HepG2 (cell line): Measurements from ENCODE around the gene TIPIN. TPM values are rescaled to one million over a fixed set of nuclear protein-coding genes. Genes with fewer than 3 reads are reported as not detected.

ENCODE experiments used
- ATAC-seq: fragments of 200-7000 bp; cut with Tn5 transposase; 3 replicates; pipeline ENCODE4 v1.9.1; 2020; ENCODE audit warnings: mild to moderate bottlenecking, moderate library complexity
- BruUV-seq: library from RNA; stranded (reverse); fragments of 400-500 nt; replicated peaks from 2 replicates; lab custom pipeline; 2021; lab: Mats Ljungman, UMichigan
- CTCF ChIA-PET: fragments of 300-600 bp; formaldehyde crosslinking; extraction: SDS; loops from one replicate; lab custom pipeline; 2021; ENCODE audit warnings: low total read pairs, inconsistent platforms, low intra/inter-chr PET ratio; lab: Yijun Ruan, JAX
- POLR2A ChIA-PET: fragments of 350-600 bp; sonication (Branson Sonifier 250); formaldehyde crosslinking; loops from one replicate; lab custom pipeline; 2020; ENCODE audit warnings: antibody characterized with exemption, inconsistent platforms; lab: Yijun Ruan, JAX
- DNase-seq: peaks from one replicate; pipeline ENCODE4 v3.0.0-alpha.2; 2015; ENCODE audit warnings: low spot score
- FAIRE-seq: peaks from 3 replicates; lab custom pipeline; 2011; peaks lifted over from hg19 to GRCh38; lab: Jason Lieb, UNC
- H2AFZ ChIP-seq: one replicate; pipeline ENCODE4 v1.6.1; 2011; ENCODE audit warnings: low read length, inconsistent platforms
- H3K27ac ChIP-seq: fragments of 300-600 bp; 3 replicates; pipeline ENCODE4 v1.8.0; 2011; ENCODE audit warnings: mixed run types, mild to moderate bottlenecking, mixed read lengths, low read length, inconsistent platforms; ENCODE audit not compliant: insufficient read depth; ENCODE audit errors: extremely low read length
- H3K27me3 ChIP-seq, 2 experiments: fragments of 200-600 bp in 1 of 2; 2 replicates in 1 of 2; 3 replicates in 1 of 2; pipeline versions ENCODE4 v1.6.0 to v1.8.0; 2011; ENCODE audit warnings: low read length in 2 of 2, mild to moderate bottlenecking in 2 of 2, moderate library complexity in 2 of 2, inconsistent platforms in 1 of 2; ENCODE audit not compliant: insufficient read depth in 2 of 2, control insufficient read depth in 1 of 2
- H3K36me3 ChIP-seq, 2 experiments: fragments of 200-600 bp in 1 of 2; replicated peaks in 1 of 2; 2 replicates in 1 of 2; 3 replicates in 1 of 2; pipeline versions ENCODE4 v1.5.1 to v1.8.0; 2011; ENCODE audit warnings: low read length in 2 of 2, inconsistent platforms in 1 of 2; ENCODE audit not compliant: insufficient read depth in 2 of 2, control insufficient read depth in 1 of 2
- H3K4me1 ChIP-seq: 2 replicates; pipeline ENCODE4 v1.5.1; 2012; ENCODE audit warnings: low read length, inconsistent platforms; ENCODE audit not compliant: insufficient read depth
- H3K4me2 ChIP-seq: 2 replicates; pipeline ENCODE4 v1.6.0; 2011; ENCODE audit warnings: low read depth, low read length, inconsistent platforms
- H3K4me3 ChIP-seq, 3 experiments: fragments of 200-600 bp in 1 of 3; sonication (generic), shearing (Covaris generic) in 1 of 3; replicated peaks in 1 of 3; 2 replicates each; pipeline ENCODE4 v1.5.1; 2011 to 2016; ENCODE audit warnings: low read length in 3 of 3, inconsistent platforms in 2 of 3, low read depth in 2 of 3, mild to moderate bottlenecking in 2 of 3, control low read depth in 1 of 3, mixed read lengths in 1 of 3; ENCODE audit not compliant: insufficient read depth in 1 of 3
- H3K79me2 ChIP-seq: one replicate; pipeline ENCODE4 v1.6.1; 2011; ENCODE audit warnings: low read length, inconsistent platforms; ENCODE audit not compliant: insufficient read depth
- H3K9ac ChIP-seq: 2 replicates; pipeline ENCODE4 v1.6.0; 2011; ENCODE audit warnings: mild to moderate bottlenecking, low read depth, low read length, inconsistent platforms; ENCODE audit not compliant: insufficient read depth
- H3K9me3 ChIP-seq: 2 replicates; pipeline ENCODE4 v1.5.1; 2012; ENCODE audit warnings: mild to moderate bottlenecking, low read length
- H4K20me1 ChIP-seq: 2 replicates; pipeline ENCODE4 v1.6.0; 2011; ENCODE audit warnings: inconsistent platforms, mild to moderate bottlenecking, low read length, moderate library complexity; ENCODE audit not compliant: insufficient read depth
- CCDC6 ChIP-seq: sonication (generic); formaldehyde crosslinking; IDR thresholded peaks from 2 replicates; pipeline ENCODE4 v1.8.1; 2022; ENCODE audit warnings: mild to moderate bottlenecking, missing genetic modification reagents, moderate library complexity
- CEBPB ChIP-seq: IDR thresholded peaks from 2 replicates; pipeline ENCODE4 v1.6.1; 2011; ENCODE audit warnings: low read depth, low read length, improper control_type of control experiment, borderline replicate concordance
- CEBPG ChIP-seq: IDR thresholded peaks from 2 replicates; pipeline ENCODE4 v1.6.1; 2016
- DNMT1 ChIP-seq: sonication (generic); formaldehyde crosslinking; IDR thresholded peaks from 2 replicates; pipeline ENCODE4 v1.5.1; 2020; ENCODE audit warnings: mild to moderate bottlenecking, missing genetic modification reagents
- HNRNPK ChIP-seq: fragments of 200-400 bp; formaldehyde crosslinking; IDR thresholded peaks from 2 replicates; pipeline ENCODE4 v1.6.1; 2018; ENCODE audit warnings: low read length, low read depth, moderate library complexity, mild to moderate bottlenecking; ENCODE audit not compliant: poor library complexity, severe bottlenecking
- KMT2A ChIP-seq: sonication (generic); formaldehyde crosslinking; IDR thresholded peaks from 2 replicates; pipeline ENCODE4 v1.4.0; 2020; ENCODE audit warnings: missing genetic modification reagents
- REPIN1 ChIP-seq: sonication (generic); formaldehyde crosslinking; IDR thresholded peaks from 2 replicates; pipeline ENCODE4 v1.8.0; 2022; ENCODE audit warnings: missing genetic modification reagents, low read depth, mild to moderate bottlenecking, borderline replicate concordance
- RFX3 ChIP-seq: IDR thresholded peaks from 2 replicates; pipeline ENCODE4 v1.6.1; 2016; ENCODE audit warnings: missing biosample characterization, missing genetic modification reagents
- TSC22D2 ChIP-seq: sonication (generic); formaldehyde crosslinking; IDR thresholded peaks from 2 replicates; pipeline ENCODE4 v1.5.1; 2020; ENCODE audit warnings: missing genetic modification reagents, mild to moderate bottlenecking, borderline replicate concordance
- ZNF501 ChIP-seq: sonication (generic); formaldehyde crosslinking; IDR thresholded peaks from 2 replicates; pipeline ENCODE4 v1.5.1; 2020; ENCODE audit warnings: mild to moderate bottlenecking, moderate library complexity, missing genetic modification reagents
- ZNF737 ChIP-seq: sonication (generic); formaldehyde crosslinking; IDR thresholded peaks from 2 replicates; pipeline ENCODE4 v1.5.0; 2020; ENCODE audit warnings: missing genetic modification reagents, mild to moderate bottlenecking, borderline replicate concordance
- WGBS: methylation state at CpG from one replicate; pipeline ENCODE4 v1.1.6; 2017; ENCODE audit warnings: low lambda C conversion rate; 5-methylcytosine and 5-hydroxymethylcytosine counted together
- in situ Hi-C: cut with HindIII; loops from 2 replicates; pipeline ENCODE4 v1.10.0; 2017; ENCODE audit warnings: low pct_unique_long_range_greater_than_20kb; ENCODE audit not compliant: extremely low pct_ligation_motif_present
- intact Hi-C: fragments of 100-400 bp; cut with micrococcal nuclease; formaldehyde crosslinking; loops from one replicate; pipeline ENCODE4 v1.10.0; 2022; ENCODE audit not compliant: unreplicated experiment
- polyA plus RNA-seq, 8 experiments: library from polyadenylated mRNA; depleted of rRNA in 3 of 8; stranded (reverse) in 7 of 8; unstranded in 1 of 8; fragments of >200 nt; fragmentation: Illumina TruSeq in 4 of 8; extraction: Trizol in 4 of 8; gene quantifications; 2 replicates each; pipeline versions ENCODE4 v1.2.1 to v1.2.3, GENCODE V29; 2011 to 2016; ENCODE audit warnings: low read depth in 4 of 8, missing spikeins in 1 of 8, mixed read lengths in 1 of 8; ENCODE audit not compliant: insufficient read depth in 1 of 8
- total RNA-seq, 5 experiments: library from RNA; depleted of rRNA; stranded (reverse); fragments of >200 nt; fragmentation: Illumina TruSeq; extraction: Trizol; gene quantifications; 2 replicates each; pipeline ENCODE4 v1.2.3, GENCODE V29; 2016; ENCODE audit warnings: low read depth in 1 of 5
- TF ChIP-seq, protein P1 (sequence below): sonication (generic); formaldehyde crosslinking; IDR thresholded peaks from 2 replicates; pipeline ENCODE4 v1.5.0; 2020; ENCODE audit warnings: missing genetic modification reagents
- TF ChIP-seq, protein P2 (sequence below): sonication (generic); formaldehyde crosslinking; IDR thresholded peaks from 2 replicates; pipeline ENCODE4 v1.5.0; 2020; ENCODE audit warnings: mild to moderate bottlenecking, missing genetic modification reagents

Gene TIPIN
- total and polyA plus RNA-seq, 2 of the 13 experiments (the other 11 are each of a cell fraction or from before 2014, with no cell fraction given): 2.7 to 28.6 TPM

DNA sequence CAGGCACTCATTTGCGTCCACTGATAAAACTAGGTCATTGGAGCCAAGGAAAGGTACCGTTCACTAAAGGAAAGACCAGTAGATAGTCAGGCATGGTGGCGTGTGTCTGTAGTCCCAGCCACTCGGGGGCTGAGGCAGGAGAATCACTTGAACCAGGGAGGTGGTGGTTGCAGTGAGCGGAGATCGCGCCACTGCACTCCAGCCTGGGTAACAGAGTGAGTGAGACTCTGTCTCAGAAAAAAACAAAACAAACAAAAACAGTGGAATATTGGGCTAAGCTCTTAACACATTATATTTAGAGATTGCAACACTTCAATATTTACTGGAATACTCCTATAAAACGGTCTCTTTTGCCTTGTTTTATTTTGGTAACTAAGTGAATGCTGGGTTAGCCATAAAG, 47.6 kb upstream of the TIPIN start (continued):
- no peak for TF ChIP-seq CEBPG
- TF ChIP-seq DNMT1 (CRISPR knock-in tag): no peak
- TF ChIP-seq CEBPB: 0 out of 2 replicates have a peak, but pooled peaks have one; percentile 8
- TF ChIP-seq, protein P1, sequence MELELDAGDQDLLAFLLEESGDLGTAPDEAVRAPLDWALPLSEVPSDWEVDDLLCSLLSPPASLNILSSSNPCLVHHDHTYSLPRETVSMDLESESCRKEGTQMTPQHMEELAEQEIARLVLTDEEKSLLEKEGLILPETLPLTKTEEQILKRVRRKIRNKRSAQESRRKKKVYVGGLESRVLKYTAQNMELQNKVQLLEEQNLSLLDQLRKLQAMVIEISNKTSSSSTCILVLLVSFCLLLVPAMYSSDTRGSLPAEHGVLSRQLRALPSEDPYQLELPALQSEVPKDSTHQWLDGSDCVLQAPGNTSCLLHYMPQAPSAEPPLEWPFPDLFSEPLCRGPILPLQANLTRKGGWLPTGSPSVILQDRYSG: no peak
- TF ChIP-seq ZNF501 (CRISPR knock-in tag): no peak

DNA sequence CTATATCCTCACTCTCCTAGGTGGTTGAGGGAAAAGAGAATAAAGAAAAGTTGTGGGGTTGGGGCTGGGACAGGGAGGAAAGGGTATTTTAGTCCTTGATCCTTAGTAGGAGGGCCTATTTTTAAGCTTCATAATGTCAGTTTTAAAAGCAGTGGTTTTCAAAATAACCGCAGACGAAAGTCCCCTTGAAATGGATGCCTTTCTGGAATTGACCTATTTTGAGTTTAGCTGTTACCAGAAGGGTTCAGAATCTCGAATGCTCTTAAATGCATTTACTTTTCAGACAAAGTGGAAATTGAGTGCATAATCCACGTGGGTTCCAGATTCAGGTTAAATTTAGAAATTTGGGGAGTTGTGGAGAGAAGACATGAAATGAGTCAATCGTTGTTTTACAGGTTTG, 46.8 kb upstream of the TIPIN start:
- Histone ChIP-seq H3K9ac (no peak overlapping the region), H3K27ac (no peak overlapping the region), H3K4me1 (peaks cover 45% of the 10 kb centered on the region), H3K79me2 (peaks cover 89% of the 10 kb centered on the region), H3K36me3 (peaks cover 3 to 12% of the 10 kb centered on the region in 2 experiments; a peak in 3 of 5 replicates), H4K20me1 (peaks cover 27% of the 10 kb centered on the region), H3K4me2 (no peak overlapping the region), H2AFZ (no peak overlapping the region), H3K9me3 (no peaks in the 10 kb centered on the region), H3K27me3 (no peaks in the 10 kb centered on the region), H3K4me3 (no peak overlapping the region)
- POLR2A ChIA-PET: interaction anchor here (1.2 kb wide), 1 partner anchor 17 kb away, joined by 5 read pairs; the partner anchor contains the start of gene MAP2K1
- CTCF ChIA-PET: no interaction called here
- intact Hi-C loops (no loop called here), in situ Hi-C loops (no loop called here)
- WGBS: 98% methylated on average over 5 of the region's 5 CpGs
- ATAC-seq (no peak), DNase-seq (no peak), FAIRE-seq (no peak)
- no peak for TF ChIP-seq HNRNPK
- TF ChIP-seq RFX3 (CRISPR knock-in tag): no peak
- TF ChIP-seq REPIN1 (CRISPR knock-in tag): no peak
- TF ChIP-seq ZNF737 (CRISPR knock-in tag): no peak
- TF ChIP-seq, protein P2, sequence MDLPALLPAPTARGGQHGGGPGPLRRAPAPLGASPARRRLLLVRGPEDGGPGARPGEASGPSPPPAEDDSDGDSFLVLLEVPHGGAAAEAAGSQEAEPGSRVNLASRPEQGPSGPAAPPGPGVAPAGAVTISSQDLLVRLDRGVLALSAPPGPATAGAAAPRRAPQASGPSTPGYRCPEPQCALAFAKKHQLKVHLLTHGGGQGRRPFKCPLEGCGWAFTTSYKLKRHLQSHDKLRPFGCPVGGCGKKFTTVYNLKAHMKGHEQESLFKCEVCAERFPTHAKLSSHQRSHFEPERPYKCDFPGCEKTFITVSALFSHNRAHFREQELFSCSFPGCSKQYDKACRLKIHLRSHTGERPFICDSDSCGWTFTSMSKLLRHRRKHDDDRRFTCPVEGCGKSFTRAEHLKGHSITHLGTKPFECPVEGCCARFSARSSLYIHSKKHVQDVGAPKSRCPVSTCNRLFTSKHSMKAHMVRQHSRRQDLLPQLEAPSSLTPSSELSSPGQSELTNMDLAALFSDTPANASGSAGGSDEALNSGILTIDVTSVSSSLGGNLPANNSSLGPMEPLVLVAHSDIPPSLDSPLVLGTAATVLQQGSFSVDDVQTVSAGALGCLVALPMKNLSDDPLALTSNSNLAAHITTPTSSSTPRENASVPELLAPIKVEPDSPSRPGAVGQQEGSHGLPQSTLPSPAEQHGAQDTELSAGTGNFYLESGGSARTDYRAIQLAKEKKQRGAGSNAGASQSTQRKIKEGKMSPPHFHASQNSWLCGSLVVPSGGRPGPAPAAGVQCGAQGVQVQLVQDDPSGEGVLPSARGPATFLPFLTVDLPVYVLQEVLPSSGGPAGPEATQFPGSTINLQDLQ (CRISPR knock-in tag): no peak
- no peak for TF ChIP-seq TSC22D2 (CRISPR knock-in tag)
- no peak for TF ChIP-seq CCDC6 (CRISPR knock-in tag)
- TF ChIP-seq KMT2A (CRISPR knock-in tag): no peak
- no TSS peak for BruUV-seq
